Dermis blood vessel endothelial cell (primary cell): ENCODE data around the gene NUCB2. TPM values are rescaled to one million over a fixed set of nuclear protein-coding genes. Genes with fewer than 3 reads are reported as not detected.
A peak's percentile ranks its signal among the peaks of the same experiment; 100 is the strongest.

ENCODE experiments used
- DNase-seq: peaks from one replicate; pipeline ENCODE4 v3.0.0; 2010
- total RNA-seq: library from RNA; depleted of rRNA; stranded (reverse); fragments of >200 nt; gene quantifications from 2 replicates; pipeline ENCODE4 v1.2.3, GENCODE V29; 2014

Gene NUCB2
- total RNA-seq, 1 donor from 2014 or later: 57.2 TPM

DNA sequence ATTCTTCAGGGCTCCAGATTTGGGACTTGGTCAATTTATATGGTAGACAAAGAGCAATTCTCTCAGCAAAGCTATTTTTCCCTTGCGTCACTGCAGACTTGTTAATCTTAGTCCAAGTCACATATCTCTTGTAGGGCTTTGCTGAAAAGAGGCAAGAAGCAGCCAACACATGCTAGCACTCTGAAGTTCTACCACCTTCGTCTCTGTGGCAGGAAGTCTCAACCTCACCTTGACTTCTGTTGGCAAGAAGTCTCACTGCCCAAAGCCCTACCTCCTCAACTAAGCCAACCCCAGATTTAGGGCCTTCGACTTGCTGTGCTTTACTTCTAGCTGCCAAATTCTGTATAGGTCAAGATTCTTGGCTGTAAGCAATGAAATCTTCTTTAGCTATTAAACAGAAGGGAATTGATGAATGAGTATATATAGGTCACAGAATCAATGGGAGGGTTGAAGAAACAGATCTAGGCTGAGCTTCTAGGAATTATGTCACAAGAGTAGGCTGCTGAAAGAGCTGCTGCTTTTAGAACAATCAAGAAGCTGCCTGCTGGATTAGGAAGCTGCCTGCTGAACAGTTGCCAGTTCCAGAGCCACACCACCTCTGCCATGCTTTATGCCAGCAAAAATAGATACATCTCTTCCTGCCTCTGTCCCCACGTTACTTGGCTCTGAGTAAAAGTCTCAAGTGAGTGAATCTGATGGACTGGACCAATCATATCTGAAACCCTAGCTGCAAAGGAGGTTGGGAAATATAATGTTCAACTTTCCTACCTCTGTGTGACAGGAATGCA lies 57.5 kb downstream of the NUCB2 start:
- no peak for DNase-seq

DNA sequence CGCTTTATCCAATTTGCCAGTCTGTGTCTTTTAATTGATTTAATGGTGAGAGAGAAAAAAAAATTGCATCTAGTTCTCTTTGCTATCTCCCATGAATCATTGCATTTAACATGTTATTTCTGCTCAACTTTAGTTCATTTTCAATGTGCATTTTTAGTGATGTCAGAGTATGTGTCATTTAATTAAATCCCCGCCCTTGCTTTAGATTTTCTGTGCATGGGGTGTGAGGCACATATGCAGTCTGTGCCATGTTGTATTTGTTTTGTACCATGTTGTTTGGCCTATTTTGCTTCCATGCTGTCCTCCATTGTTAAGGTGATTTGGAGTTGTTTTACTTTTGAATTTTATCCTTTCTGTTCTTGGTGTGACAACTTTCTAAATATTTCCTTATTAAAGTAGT lies 66.7 kb downstream of the NUCB2 start:
- no peak for DNase-seq

DNA sequence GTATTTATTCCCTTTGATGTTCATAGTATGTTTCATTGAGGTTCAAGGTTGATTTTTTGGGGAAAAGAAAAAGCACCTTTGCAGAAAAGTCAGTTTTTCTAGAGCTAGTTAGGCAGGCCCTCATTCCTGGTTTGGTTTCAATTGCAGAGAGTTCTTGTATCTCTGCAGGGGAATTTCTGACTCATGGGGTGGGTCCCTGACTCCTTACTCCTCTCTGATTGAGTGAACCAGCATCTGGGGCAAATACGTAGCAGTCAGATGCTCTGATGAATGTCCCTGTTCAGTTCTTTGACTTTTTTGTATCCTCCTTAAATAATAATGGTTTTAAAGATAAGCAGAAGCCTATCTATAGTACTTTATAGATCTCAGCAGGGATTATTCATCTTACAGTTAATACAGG lies 67.4 kb downstream of the NUCB2 start:
- no peak for DNase-seq

DNA sequence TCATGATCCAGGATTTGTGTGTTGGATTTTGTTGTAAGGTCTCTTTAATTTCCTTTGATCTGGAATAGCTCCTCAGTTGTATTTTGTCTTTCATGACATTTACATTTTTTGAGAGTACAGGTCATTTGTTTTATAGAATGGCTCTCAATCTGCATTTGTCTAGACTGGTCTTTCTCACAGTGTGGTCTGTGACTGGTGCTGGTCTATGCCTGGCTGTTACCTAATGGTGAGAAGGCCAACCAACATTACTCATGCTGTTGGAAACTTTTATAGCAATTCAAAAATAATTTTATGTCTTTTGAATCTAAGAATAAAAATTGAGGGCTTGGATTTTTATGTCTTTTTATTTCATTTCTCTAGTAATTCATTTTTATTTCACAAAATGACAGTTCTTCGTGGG lies 71.1 kb downstream of the NUCB2 start:
- no peak for DNase-seq

DNA sequence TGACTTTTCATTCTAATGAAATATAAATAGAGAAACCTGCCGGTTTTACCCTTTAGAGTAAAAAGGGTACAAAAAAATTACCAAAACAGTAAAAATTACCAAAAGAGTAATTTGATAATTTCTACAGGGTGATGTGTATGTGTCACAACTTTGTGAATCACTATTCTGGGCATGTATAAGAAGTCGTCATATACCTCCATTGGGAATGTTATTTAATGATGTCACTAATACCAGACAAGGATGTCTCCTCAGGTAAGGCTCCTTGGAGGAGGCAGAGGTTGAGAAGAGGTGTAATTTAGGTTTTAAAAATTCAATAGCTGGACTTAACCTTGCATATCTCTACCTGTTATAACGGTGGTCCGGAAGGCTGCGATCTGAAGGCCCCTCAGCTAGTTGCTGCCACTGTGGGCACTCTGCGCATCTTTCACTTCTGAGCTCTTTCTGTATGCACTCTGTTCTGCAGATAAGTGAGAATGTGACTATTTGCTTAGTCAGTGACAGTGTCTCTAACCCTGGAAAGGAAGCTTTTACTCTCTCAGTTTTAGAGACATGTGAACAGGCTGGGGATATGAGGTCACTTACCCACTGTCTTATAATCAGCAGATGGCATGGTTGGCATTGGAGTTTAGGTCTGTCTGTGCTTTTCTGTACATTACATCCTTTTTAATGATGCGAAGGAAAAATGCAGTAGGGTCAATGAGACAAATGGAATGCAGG lies 74.1 kb downstream of the NUCB2 start:
- DNase-seq: no peak

DNA sequence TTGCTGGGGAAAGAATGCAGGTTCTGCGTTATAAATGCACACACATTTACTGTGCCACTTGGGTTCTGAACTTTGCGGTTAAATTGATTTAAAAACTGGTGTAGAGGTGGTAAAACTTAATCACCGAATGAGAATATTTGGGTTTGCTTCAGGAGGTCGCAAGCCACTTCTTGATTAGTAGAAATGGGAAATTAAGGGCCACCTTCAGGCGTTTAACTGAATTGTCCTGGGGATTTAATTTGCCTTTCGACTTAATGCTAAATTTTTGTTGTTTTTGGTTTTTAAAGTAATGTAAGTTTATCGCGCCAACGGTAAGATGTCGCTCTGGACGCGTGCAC lies 74.6 kb downstream of the NUCB2 start:
- no peak for DNase-seq

DNA sequence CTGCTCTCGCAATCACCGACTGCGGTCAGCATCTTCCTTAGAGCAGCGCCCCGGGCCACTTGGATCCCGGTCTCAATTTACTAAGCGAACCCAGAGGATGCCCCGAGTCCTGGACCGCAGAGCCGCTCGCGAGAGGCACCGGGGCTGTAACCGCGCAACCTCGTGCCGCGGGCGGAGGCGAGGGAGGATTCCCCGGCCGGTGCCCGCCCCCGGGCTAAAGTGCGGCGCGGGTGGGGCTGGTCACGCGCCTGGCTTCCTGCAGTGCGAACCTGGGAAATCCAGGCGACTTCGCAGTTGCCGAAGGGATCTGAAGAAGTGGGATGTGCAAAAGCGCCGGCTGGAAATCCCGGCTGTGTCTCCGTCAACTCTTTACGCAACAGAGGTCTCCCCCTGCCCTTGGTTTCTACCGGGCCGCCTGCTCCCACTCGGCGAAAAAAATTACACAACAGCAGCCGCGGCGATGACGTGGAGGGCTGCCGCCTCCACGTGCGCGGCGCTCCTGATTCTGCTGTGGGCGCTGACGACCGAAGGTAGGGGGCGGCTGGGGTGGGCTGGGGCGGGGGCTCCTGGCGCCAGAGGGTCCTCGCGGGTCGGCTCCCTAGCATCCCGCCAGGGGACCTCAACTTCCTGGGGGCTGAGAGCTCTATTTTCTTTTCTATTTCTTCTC lies 75.1 kb downstream of the NUCB2 start, which contains the start of gene NCR3LG1:
Gene NCR3LG1, plus strand, starts transcription at position 291 of the 667 bp plus-strand sequence. Its CDS starts 170 bp downstream, at position 461.
- peak; percentile 60 for DNase-seq

DNA sequence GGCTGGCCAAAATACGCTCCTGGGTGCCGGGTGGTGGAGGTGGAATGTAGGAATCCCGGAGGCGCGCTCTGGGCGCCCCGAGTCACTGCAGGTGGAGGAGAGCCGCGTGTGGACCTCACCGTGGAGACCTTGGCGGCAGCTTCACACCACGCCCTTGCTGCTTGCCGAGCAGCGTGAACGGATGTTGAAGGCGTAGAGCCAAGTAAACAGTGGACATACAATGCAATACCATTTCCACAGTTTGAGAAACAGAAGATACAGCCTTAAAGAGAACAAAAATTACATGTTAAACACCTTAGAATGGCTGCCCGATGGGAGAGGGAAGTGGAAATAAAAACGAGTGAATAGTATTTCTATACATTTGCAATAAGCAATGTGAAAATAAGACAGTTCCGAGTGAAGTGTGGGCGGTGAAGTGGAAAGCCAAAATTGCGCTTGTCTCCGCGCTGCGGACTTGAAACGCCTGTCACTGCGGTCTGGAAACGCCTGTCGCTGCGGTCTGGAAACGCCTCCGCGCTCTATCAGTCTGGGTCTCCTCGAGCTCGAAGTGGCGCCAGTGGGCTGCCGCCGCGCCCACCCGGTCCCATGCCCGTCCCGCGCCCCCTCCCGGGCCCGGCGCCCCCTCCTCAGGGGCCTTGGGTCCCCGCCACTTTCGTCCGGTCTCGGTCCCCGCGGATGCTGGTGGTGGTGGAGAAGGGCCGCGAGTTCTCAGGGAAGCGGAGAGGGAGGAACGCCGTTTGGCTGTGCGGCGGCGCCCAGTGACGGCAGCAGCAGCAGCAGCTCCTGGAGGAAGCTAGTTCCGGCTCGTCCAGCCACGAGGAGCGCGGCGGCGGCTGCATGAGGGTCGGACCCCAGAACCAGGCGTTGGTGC lies 76.6 kb downstream of the NUCB2 start:
- peak; percentile 77 for DNase-seq

DNA sequence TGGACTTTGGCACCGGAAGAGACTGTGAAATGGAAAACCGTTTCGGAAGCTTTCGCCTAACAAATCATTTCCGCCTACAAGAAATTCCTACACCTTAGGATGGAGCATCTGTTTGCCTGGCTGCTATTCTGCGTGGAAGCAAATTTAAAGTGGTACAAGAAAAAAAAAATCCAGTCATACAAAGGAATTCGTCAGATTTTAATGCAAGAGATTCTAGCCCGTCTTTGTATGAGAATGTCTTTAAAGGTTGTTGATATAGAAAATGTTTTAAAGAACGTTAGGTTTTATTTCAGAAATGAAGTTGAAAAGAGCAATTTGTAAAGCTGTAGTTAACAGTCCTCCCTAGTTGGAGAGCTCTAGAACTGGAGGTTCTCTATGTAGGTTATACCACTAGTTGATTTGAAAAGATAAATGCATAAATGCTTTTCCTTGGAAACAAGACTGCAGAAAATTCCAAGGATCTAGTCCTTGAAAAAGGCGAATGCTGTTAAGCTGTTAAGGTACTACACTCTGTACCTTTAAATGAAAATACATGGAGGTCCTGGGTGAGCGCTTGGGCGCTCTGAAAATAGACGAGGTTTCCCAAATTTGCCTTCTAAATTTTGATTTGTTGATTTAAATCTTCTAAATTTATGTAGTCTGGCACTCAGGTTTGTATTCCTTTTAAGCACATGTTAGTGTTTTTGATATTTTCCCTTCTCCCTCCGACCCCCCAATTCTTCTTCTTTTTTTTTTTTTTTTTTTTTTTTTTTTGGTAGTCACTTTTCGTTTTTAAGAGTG lies 77.5 kb downstream of the NUCB2 start:
- peak; percentile 2 for DNase-seq

DNA sequence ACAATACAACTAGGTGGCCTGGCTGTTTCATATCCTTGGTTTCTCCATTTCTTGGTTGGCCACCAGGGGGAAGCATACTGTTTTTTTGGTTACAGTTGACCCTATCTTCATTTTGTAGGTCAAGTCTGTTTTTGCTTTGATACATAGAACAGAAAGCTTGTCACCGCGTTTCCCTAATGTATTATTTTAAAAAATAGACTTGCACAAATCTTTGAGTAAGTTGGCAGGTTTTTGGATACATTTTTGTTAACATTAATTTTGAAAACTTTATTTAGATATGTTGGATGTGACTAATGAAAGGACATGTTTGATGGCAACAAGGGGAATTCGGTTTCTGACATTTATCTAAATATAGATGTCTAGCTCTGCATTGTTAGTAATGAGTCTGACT lies 78.1 kb downstream of the NUCB2 start:
- DNase-seq: peak; percentile 85

DNA sequence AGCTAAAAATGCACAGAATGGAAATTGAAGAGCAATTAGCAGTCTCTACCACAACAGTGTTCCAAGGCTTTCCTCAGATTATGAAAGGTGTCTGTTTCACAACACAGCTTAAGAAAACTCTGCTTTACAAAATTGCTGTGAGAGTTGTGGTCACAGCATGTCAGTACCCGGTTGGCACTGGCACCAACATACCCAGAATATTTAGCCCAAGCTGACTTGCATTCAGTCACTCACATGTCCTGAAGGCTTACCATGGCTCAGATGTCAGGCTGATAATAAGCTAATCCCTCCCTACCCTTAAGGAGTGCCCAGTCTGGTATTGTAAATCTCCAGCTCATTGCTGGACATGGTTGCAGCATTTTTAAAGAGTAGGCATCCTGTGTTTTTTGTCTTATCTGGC lies 90.0 kb downstream of the NUCB2 start:
- no peak for DNase-seq

DNA sequence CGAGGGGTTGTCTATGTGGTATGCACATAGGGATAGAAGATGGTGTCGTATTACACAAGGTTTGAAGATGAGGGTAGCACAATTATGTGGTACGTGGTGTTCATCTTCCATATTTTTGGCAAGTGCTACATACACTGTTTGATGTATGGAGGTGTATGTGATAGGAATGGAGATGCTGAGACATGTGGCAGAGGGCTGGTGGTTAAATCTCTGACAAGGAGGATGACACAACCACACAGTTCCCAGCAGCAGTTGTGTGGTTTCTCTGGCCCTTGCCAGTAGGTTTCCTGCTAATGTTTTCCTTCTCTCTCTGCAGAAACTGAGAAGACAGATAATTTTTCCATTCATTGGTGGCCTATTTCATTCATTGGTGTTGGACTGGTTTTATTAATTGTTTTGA lies 92.0 kb downstream of the NUCB2 start:
- no peak for DNase-seq

DNA sequence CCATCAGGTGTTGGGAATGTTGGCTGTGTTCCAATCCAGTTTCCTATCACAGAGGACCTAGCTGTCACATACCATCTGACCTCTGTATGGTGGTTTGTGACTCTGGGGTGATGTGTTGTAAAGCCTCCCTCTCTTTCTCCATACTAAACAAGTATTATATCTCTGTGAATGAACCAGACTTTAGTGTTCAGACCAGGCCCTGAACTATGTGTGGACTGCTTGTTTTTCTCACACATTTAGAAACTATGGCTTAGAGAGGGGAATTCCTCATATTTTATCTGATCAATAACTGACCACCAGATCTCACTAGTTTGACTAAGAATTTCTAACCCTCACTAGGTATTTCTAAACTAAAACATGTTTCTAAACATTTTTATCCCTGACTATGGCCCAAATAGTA lies 92.6 kb downstream of the NUCB2 start:
- DNase-seq: no peak

DNA sequence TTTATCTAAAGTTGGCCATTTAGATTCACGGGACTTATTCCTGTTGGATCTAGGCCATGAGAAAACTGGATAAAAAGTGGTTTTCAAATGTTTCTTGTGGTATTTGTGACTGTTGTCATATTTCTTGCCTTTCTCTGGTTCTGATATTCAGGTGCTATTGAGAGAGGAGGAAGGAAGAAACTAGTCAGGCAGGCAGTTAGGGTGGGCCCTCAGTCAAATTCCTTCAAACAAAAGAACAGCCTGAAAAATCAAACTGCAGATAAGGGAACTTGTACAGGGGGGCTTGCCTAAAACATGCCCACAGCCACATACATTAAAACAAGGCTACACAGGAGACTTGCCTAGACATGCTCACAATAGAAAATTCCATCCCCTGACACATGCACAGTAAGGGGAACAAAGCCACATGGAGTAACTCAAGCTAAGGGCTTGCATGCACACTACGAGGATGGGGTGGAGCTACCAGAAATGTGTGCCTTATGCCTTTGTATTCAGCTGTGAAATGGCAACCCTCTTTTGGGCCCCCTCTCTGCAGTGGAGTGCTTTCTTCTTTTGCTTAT lies 93.2 kb downstream of the NUCB2 start:
- DNase-seq: no peak

DNA sequence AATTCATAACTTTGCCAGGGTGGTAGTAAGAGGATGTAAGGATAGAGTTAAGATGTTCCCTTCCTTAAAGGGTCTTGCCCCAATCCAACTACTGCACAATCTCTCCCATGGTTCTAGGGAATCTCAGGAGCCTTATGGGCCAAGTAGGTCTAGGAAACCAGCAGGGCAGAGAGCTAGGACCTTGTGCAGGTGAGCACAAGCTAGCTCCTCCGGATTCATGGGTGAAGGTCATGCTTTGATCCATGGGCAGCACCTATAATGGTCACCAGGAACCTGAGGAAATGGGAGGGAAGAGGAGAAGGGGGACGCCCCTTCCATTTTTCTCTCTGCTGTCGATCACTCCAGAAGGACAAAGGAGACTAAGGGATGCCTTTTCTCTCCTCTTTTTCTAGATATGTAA lies 95.1 kb downstream of the NUCB2 start:
- peak; percentile 65 for DNase-seq

DNA sequence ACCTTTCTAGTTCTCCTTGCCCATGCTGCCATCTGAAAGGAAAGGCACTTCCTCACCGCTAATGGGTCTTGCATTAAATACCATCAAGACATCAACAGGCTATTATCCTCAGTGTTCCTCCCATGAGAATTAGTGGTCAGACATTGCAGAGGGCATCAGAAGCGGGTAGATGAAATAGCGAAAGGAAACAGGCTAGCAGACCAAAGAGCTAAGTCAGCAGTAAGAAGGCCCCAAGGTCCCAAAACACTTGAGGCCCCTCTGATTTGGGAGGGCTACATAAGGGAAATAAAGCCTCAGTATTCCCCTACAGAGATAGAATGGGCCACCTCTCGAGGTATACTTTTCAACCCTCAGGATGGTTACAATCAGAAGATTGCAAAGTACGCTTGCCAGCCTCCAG lies 99.0 kb downstream of the NUCB2 start:
- no peak for DNase-seq

DNA sequence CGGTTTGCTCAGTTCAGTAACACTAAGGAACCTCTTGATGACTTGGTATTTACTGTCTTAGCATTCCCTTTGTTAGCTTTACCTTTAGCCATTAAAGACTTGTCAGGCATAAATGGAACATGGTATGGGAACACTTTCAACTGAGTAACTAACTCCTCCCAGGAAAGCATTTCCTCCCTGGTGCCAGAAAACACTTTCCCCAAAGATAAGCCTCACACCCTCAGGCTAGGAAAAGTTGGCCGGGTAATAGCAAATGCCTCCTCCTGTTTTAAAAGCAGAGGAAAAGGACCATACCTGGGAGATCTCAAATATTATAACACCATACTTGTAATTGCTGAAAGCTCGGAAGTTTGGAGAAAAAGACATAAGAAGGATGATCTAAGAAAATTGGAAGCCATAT lies 100.0 kb downstream of the NUCB2 start:
- DNase-seq: no peak

DNA sequence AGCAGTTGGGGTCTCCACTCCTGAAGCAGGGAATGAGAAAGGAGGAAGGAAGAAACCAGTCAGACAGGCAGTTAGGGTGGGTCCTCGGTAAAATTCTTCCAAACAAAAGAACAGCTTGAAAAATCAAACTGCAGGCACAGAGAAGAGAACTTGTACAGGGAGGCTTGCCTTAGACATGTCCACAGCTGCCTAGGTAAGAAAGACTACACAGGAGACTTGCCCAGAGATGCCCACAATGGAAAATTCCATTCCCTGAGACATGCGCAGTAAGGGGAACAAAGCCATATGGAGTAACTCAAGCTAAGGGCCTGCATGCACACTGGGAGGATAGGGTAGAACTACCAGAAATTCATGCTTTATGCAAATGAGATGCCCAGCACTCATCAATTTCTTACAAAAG lies 102.1 kb downstream of the NUCB2 start:
- DNase-seq: no peak

DNA sequence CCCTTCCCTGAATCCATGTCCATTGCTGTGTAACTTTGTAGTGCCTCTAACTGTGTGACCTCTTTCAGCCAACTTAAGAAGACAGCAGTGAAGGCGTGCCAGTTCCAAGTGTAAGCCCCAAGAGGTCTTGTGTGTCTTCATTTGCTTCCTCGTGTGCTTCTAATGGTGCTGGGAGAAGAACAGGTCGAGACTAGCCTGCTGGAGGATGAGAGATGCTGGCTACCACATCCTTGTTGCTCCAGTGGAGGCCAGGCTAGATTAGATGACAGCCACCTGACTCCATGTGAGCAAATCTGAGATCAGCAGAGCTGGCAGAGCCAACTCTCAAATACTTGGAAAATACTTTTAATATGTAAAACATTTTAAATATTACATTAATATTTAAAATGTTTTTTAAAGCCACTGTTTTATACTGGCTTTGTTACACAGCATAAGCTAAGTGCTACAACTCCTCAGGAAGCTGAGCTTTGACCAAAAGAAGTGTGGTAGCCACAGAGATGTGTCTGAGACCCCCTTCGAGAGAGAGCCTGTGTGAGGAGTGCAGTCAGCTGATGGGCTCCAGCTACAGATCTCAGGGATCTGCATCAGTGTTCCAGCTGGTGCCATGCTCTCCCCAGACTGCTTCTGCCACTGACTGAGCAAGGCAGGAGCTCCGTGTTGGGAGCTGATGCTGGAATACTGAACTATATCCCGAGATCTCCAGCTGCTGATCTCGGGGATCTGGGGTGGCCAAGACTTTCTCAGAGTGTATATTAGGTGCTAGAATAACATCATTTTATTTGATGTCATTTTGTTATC lies 103.0 kb downstream of the NUCB2 start:
- DNase-seq: no peak

DNA sequence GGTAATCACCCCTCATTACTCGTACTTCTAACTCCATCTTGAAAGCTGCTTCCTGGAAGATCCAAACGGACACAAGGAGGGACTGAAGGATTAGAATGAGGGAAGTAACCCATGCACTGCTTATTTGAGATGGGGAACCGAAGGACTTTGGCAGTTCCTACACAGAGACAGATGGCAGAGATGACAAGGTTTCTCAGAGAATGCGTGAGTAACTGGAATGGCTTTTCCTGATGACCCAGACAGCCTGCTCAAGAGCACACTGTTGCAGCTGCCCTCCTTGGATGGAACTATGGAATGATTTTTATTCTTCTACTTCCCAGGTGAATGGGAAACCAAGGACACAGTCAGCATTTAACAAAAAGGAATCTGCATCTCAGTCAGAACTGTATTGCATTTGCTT lies 104.6 kb downstream of the NUCB2 start:
- DNase-seq: peak; percentile 7
